ENCODE results near the gene SCN9A. TPM values are rescaled to one million over a fixed set of nuclear protein-coding genes. Genes with fewer than 3 reads are reported as not detected.

The SCN9A gene
- total and polyA plus RNA-seq, 2 of the 8 experiments (the other 6 are each of a cell fraction or from before 2014, with no cell fraction given): 1.6 to 6.2 TPM

DNA sequence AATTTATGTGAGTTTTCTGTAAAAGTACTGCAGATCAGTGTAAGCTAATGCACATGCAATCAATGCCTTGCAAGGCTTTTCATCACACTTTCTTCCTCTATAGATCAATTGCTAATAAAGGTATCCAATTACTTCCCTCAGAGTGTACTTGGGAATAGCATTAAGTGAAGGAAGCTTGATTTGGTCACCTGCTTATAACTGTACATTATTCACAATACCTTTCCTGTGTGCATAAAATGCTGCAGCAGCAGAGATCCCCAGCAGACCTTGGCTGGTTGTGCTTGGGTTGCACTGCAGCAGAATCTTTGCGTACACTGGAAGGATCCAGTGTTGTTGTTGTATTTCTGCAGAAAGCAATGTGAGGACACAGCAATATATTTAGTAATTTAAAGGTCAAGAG lies 18.5 kb upstream of the SCN9A start:
- no peak overlapping the region for H4K91ac ChIP-seq (replicated peaks; ENCODE audit: insufficient read length, low read length)
- no peaks in the 10 kb centered on the region for H4K20me1 ChIP-seq (replicated peaks in 1 of 2; ENCODE audit: control insufficient read depth in 1 of 2, insufficient read depth in 2 of 2, low read length in 2 of 2)
- H4K5ac ChIP-seq (ENCODE audit: insufficient read length, low read depth, low read length): no peak overlapping the region
- no peak overlapping the region for H4K8ac ChIP-seq (ENCODE audit: extremely low read depth, insufficient read depth, low read length)
- no peak overlapping the region for H2BK20ac ChIP-seq (ENCODE audit: low read length)
- no peaks in the 10 kb centered on the region for H3K4me1 ChIP-seq (replicated peaks in 1 of 4; ENCODE audit: control insufficient read depth in 3 of 4, insufficient read depth in 4 of 4, low read length in 3 of 4)
- H3K27me3 ChIP-seq (replicated peaks in 1 of 4; ENCODE audit: control insufficient read depth in 3 of 4, extremely low read depth in 1 of 4, insufficient read depth in 3 of 4, low read length in 3 of 4): no peaks in the 10 kb centered on the region
- ChIA-PET CTCF (ENCODE audit: partially characterized antibody) (interaction anchor here (0.6 to 1.3 kb wide), 3 partner anchors 23 to 266 kb away, joined by 3 to 4 read pairs (median 3); partner anchors contain the start of gene SCN1A), POLR2A (ENCODE audit: partially characterized antibody) (no interaction called here)
- H3K4me3 ChIP-seq (ENCODE audit: extremely low read depth in 1 of 4, insufficient read depth in 2 of 4, low read depth in 3 of 4, low read length in 4 of 4): no peak overlapping the region
- no peak overlapping the region for H3K4me2 ChIP-seq (ENCODE audit: insufficient read depth in 1 of 2, low read depth in 2 of 2, low read length in 2 of 2)
- H3K36me3 ChIP-seq (ENCODE audit: control insufficient read depth in 2 of 4, insufficient read depth in 4 of 4, low read length in 3 of 4): no peaks in the 10 kb centered on the region
- no peaks in the 10 kb centered on the region for H3K79me2 ChIP-seq (ENCODE audit: control insufficient read depth in 1 of 2, insufficient read depth in 2 of 2, low read length in 2 of 2)
- no peaks in the 10 kb centered on the region for H3K9me3 ChIP-seq (ENCODE audit: insufficient read depth in 2 of 2, low read depth in 1 of 2, low read length in 1 of 2)
- H3K4ac ChIP-seq (replicated peaks; ENCODE audit: insufficient read length, low read depth, low read length): no peak overlapping the region
- H2AK5ac ChIP-seq (ENCODE audit: low read depth, low read length): no peak overlapping the region
- FAIRE-seq (no peak), DNase-seq (ENCODE audit: low read depth in 1 of 2, low spot score in 2 of 2) (no peak)
- no peak overlapping the region for H3K27ac ChIP-seq (ENCODE audit: low read depth, low read length)
- no peak overlapping the region for H2BK5ac ChIP-seq (ENCODE audit: low read depth, low read length)
- H3K18ac ChIP-seq (ENCODE audit: extremely low read depth, low read length): no peak overlapping the region
- H2BK120ac ChIP-seq (replicated peaks; ENCODE audit: low read depth, low read length): no peak overlapping the region
- no peak overlapping the region for H2BK12ac ChIP-seq (ENCODE audit: low read depth, low read length)
- 95% methylated on average over 1 of the region's 1 CpG; no CpG with 5 or more reads in 1 of the 2 experiments for WGBS, 2 experiments (ENCODE audit: extremely low coverage in 1 of 2, insufficient coverage in 1 of 2, insufficient read length in 1 of 2, insufficient replicate concordance in 2 of 2, low coverage in 1 of 2, low lambda C conversion rate in 2 of 2, missing lambda C conversion rate in 1 of 2)
- H3K14ac ChIP-seq (ENCODE audit: insufficient read length): no peak overlapping the region
- H3K9ac ChIP-seq (replicated peaks in 1 of 4; ENCODE audit: extremely low read depth in 1 of 4, low read depth in 3 of 4, low read length in 3 of 4): no peak overlapping the region
- no peak overlapping the region for H3K23ac ChIP-seq (ENCODE audit: insufficient read length)
- H3K56ac ChIP-seq (replicated peaks; ENCODE audit: insufficient read length, low read depth, low read length): no peak overlapping the region
- no peak overlapping the region for H2BK15ac ChIP-seq (ENCODE audit: low read length)
- H2AFZ ChIP-seq (ENCODE audit: low read length): 0 out of 2 replicates have a peak overlapping the region, but pooled peaks have one; percentile 54
- H3K23me2 ChIP-seq (ENCODE audit: low read depth, low read length): no peaks in the 10 kb centered on the region
- H3K79me1 ChIP-seq (ENCODE audit: low read depth, low read length): no peaks in the 10 kb centered on the region

Data from H1 (cell line).